ENCODE data around the gene UROS. TPM values are rescaled to one million over a fixed set of nuclear protein-coding genes. Genes with fewer than 3 reads are reported as not detected.

The UROS gene
- total RNA-seq, 1 experiment from 2014 or later = 48.7 TPM

GRCh38 chr10:125808047-125808446, 15.0 kb downstream of the UROS start:
- Mint-ChIP-seq H3K27me3 (ENCODE audit: low read depth) (no peaks in the 10 kb centered on the region), H3K4me1 (peaks cover 8% of the 10 kb centered on the region), H3K27ac (no peak overlapping the region), H3K36me3 (peaks cover 41% of the 10 kb centered on the region), H3K4me3 (no peak overlapping the region), H3K9me3 (no peaks in the 10 kb centered on the region)
- no peak for DNase-seq (ENCODE audit: low spot score)
- POLR2A ChIA-PET = no interaction called here
- CTCF ChIA-PET = no interaction called here
- no peak for ATAC-seq
- TF ChIP-seq NFATC4 (CRISPR knock-in tag; IDR thresholded peaks at IDR 0.05) = no peak
- no peak for TF ChIP-seq ZNF281 (CRISPR knock-in tag; IDR thresholded peaks at IDR 0.05)
- TF ChIP-seq ZMAT4 (CRISPR knock-in tag; IDR thresholded peaks at IDR 0.05) = no peak
- TF ChIP-seq ZNF671 (CRISPR knock-in tag; IDR thresholded peaks at IDR 0.05) = no peak
- no peak for TF ChIP-seq MYBL2 (CRISPR knock-in tag; IDR thresholded peaks at IDR 0.05)
- no peak for TF ChIP-seq ARID4B (CRISPR knock-in tag; IDR thresholded peaks at IDR 0.05; ENCODE audit: borderline replicate concordance)
- no peak for TF ChIP-seq TCF7 (CRISPR knock-in tag; IDR thresholded peaks at IDR 0.05; ENCODE audit: low read depth)
- TF ChIP-seq ZNF138 (CRISPR knock-in tag; conservative IDR thresholded peaks at IDR 0.05) = no peak

GRCh38 chr10:125802739-125803138, 20.3 kb downstream of the UROS start:
- H3K36me3 Mint-ChIP-seq = peaks cover 33% of the 10 kb centered on the region
- no peaks in the 10 kb centered on the region for H3K27me3 Mint-ChIP-seq (ENCODE audit: low read depth)
- ChIA-PET POLR2A (no interaction called here), CTCF (no interaction called here)
- H3K9me3 Mint-ChIP-seq = no peaks in the 10 kb centered on the region
- no peak for TF ChIP-seq AR (CRISPR knock-in tag; IDR thresholded peaks at IDR 0.05)
- TF ChIP-seq NR3C1 (CRISPR knock-in tag; conservative IDR thresholded peaks at IDR 0.05; ENCODE audit: low read depth) = no peak
- no peak for TF ChIP-seq FOXP4 (CRISPR knock-in tag; IDR thresholded peaks at IDR 0.05)
- TF ChIP-seq STAT6 (CRISPR knock-in tag; conservative IDR thresholded peaks at IDR 0.05; ENCODE audit: low read depth) = no peak
- TF ChIP-seq CREM (CRISPR knock-in tag; IDR thresholded peaks at IDR 0.05) = no peak
- no peak for DNase-seq (ENCODE audit: low spot score)
- no peak overlapping the region for H3K27ac Mint-ChIP-seq
- no peak overlapping the region for H3K4me3 Mint-ChIP-seq
- ATAC-seq = no peak
- peaks cover 8% of the 10 kb centered on the region for H3K4me1 Mint-ChIP-seq

Measured in WTC11 (cell line).